ENCODE measurements around the gene ZC3H8. TPM values are rescaled to one million over a fixed set of nuclear protein-coding genes. Genes with fewer than 3 reads are reported as not detected.

The ZC3H8 gene
- total RNA-seq, 3 donors from 2014 or later, result 17.0 to 38.3 (median 17.0) TPM

GRCh38 chr2:112162956-112163355 lies 91.9 kb downstream of the ZC3H8 start:
- intact Hi-C loops (cut with DNase I; ENCODE audit: low total_unique reads), result no loop called here
- Histone ChIP-seq H3K9me3 (no peaks in the 10 kb centered on the region), H3K36me3 (no peaks in the 10 kb centered on the region), H3K4me1 (no peaks in the 10 kb centered on the region), H3K27me3 (no peaks in the 10 kb centered on the region), H3K27ac (no peak overlapping the region), H3K4me3 (no peak overlapping the region)
- TF ChIP-seq POLR2AphosphoS5 (IDR thresholded peaks at IDR 0.05) (no peak), POLR2A (IDR thresholded peaks at IDR 0.05) (no peak), CTCF (IDR thresholded peaks at IDR 0.05) (no peak)
- no peak for DNase-seq (ENCODE audit: low spot score in 2 of 2)

GRCh38 chr2:112162341-112162740 lies 92.5 kb downstream of the ZC3H8 start:
- intact Hi-C loops (cut with DNase I; ENCODE audit: low total_unique reads), result no loop called here
- Histone ChIP-seq H3K36me3 (no peaks in the 10 kb centered on the region), H3K4me3 (no peak overlapping the region), H3K27me3 (no peaks in the 10 kb centered on the region), H3K9me3 (no peaks in the 10 kb centered on the region), H3K27ac (no peak overlapping the region), H3K4me1 (no peaks in the 10 kb centered on the region)
- TF ChIP-seq CTCF (IDR thresholded peaks at IDR 0.05), result no peak
- DNase-seq (ENCODE audit: low spot score in 2 of 2), result no peak

Other genes starting within 250 kb of the ZC3H8 start
- 10 to 100 TPM; 16.2 to 52.0 (median 38.3) TPM for gene TMEM87B, start 199.8 kb downstream of the ZC3H8 start, total RNA-seq
- 10 to 100 TPM in 2 of 3 donors, 1 to 10 TPM in 1; 9.2 to 15.7 (median 11.0) TPM for gene FBLN7, start 116.7 kb downstream of the ZC3H8 start, total RNA-seq
- 10 to 100 TPM; 14.4 to 20.3 (median 18.2) TPM for gene ZC3H6, start 20.6 kb upstream of the ZC3H8 start, total RNA-seq
- 10 to 100 TPM; 30.4 to 48.9 (median 40.0) TPM for gene RGPD8, start 178.6 kb upstream of the ZC3H8 start, total RNA-seq
- 10 to 100 TPM; 16.4 to 26.7 (median 22.0) TPM for gene TTL, start 227.1 kb upstream of the ZC3H8 start, total RNA-seq

All from breast epithelium (tissue), 4 donors.